HCT116 (cell line): ENCODE data around the gene SMAD7. TPM values are rescaled to one million over a fixed set of nuclear protein-coding genes. Genes with fewer than 3 reads are reported as not detected.

Experiments
- ATAC-seq: fragments of 200-7000 bp; cut with Tn5 transposase; 2 replicates; pipeline ENCODE4 v1.9.1; 2020; ENCODE audit warnings: mild to moderate bottlenecking, moderate library complexity
- BruUV-seq: library from RNA; stranded (reverse); fragments of 400-500 nt; replicated peaks from 2 replicates; lab custom pipeline; 2021; lab: Mats Ljungman, UMichigan
- CTCF ChIA-PET: fragments of 300-600 bp; sonication (Branson Sonifier 250); formaldehyde crosslinking; loops from one replicate; lab custom pipeline; 2021; ENCODE audit warnings: antibody characterized with exemption; lab: Charles Lee
- POLR2A ChIA-PET: fragments of 300-600, 350-600 bp; sonication (Branson Sonifier 250); formaldehyde crosslinking; loops from one replicate; lab custom pipeline; 2021; ENCODE audit warnings: antibody characterized with exemption; lab: Charles Lee
- RAD21 ChIA-PET, 2 experiments: fragments of 300-600 bp; sonication (Branson Sonifier 250); formaldehyde crosslinking; loops; one replicate each; lab custom pipeline; 2023; ENCODE audit warnings: low total read pairs in 2 of 2; ENCODE audit not compliant: uncharacterized antibody in 2 of 2, unreplicated experiment in 2 of 2, low non-redundant PET in 1 of 2; lab: Charles Lee
- DNase-seq: peaks from one replicate; pipeline ENCODE4 v3.0.0-alpha.2; 2010; ENCODE audit warnings: low read depth, low spot score
- H2AFZ ChIP-seq: fragments of 200-600 bp; shearing (Covaris generic), sonication (generic); 2 replicates; pipeline ENCODE4 v1.6.1; 2017; ENCODE audit warnings: low read depth, mixed run types, mixed read lengths, antibody characterized with exemption, low read length; ENCODE audit not compliant: poor library complexity, severe bottlenecking
- H3K27ac ChIP-seq: 2 replicates; pipeline ENCODE4 v1.5.1; 2012; ENCODE audit warnings: low read depth, low read length
- H3K27me3 ChIP-seq: fragments of 200-600 bp; sonication (generic); 2 replicates; pipeline ENCODE4 v1.6.1; 2016; ENCODE audit warnings: mixed run types, low read length, mixed read lengths; ENCODE audit not compliant: insufficient read depth
- H3K36me3 ChIP-seq, 2 experiments: fragments of 200-500 bp in 1 of 2; fragments of 200-600 bp in 1 of 2; sonication (Bioruptor generic) in 1 of 2; sonication (generic) in 1 of 2; 2 replicates each; pipeline versions ENCODE4 v1.5.1 to v1.6.1; 2014 to 2016; ENCODE audit warnings: low read length in 2 of 2, inconsistent platforms in 1 of 2, mixed read lengths in 1 of 2, mixed run types in 1 of 2; ENCODE audit not compliant: insufficient read depth in 2 of 2, control insufficient read depth in 1 of 2
- H3K4me1 ChIP-seq, 2 experiments: fragments of 200-600 bp in 1 of 2; sonication (generic) in 1 of 2; 2 replicates each; pipeline versions ENCODE4 v1.5.1 to v1.6.1; 2012 to 2017; ENCODE audit warnings: low read length in 2 of 2, inconsistent platforms in 1 of 2, mild to moderate bottlenecking in 1 of 2, mixed read lengths in 1 of 2, mixed run types in 1 of 2, moderate library complexity in 1 of 2; ENCODE audit not compliant: insufficient read depth in 2 of 2, control insufficient read depth in 1 of 2
- H3K4me2 ChIP-seq: fragments of 200-600 bp; sonication (generic); 2 replicates; pipeline ENCODE4 v1.6.1; 2017; ENCODE audit warnings: mixed run types, low read length, mixed read lengths
- H3K4me3 ChIP-seq, 2 experiments: fragments of 200-600 bp in 1 of 2; sonication (generic) in 1 of 2; replicated peaks in 1 of 2; 2 replicates each; pipeline ENCODE4 v1.5.1; 2011 to 2016; ENCODE audit warnings: low read length in 2 of 2, control low read depth in 1 of 2, low read depth in 1 of 2, mild to moderate bottlenecking in 1 of 2, mixed read lengths in 1 of 2, mixed run types in 1 of 2
- H3K79me2 ChIP-seq: fragments of 200-600 bp; sonication (generic); 2 replicates; pipeline ENCODE4 v1.6.1; 2017; ENCODE audit warnings: mild to moderate bottlenecking, mixed run types, low read length, moderate library complexity, mixed read lengths; ENCODE audit not compliant: insufficient read depth
- H3K9ac ChIP-seq: fragments of 200-600 bp; sonication (generic); 2 replicates; pipeline ENCODE4 v1.6.1; 2016; ENCODE audit warnings: low read length, mixed read lengths
- H3K9me2 ChIP-seq: fragments of 200-600 bp; sonication (generic), shearing (Covaris generic); 2 replicates; pipeline ENCODE4 v1.6.1; 2017; ENCODE audit warnings: mixed run types, mild to moderate bottlenecking, moderate library complexity; ENCODE audit not compliant: insufficient read depth
- H3K9me3 ChIP-seq, 2 experiments: fragments of 200-500 bp in 1 of 2; fragments of 200-600 bp in 1 of 2; sonication (Bioruptor generic) in 1 of 2; sonication (generic) in 1 of 2; 2 replicates each; pipeline ENCODE4 v1.6.1; 2014 to 2017; ENCODE audit warnings: low read length in 2 of 2, mixed read lengths in 2 of 2, inconsistent platforms in 1 of 2, low read depth in 1 of 2, mild to moderate bottlenecking in 1 of 2, mixed run types in 1 of 2, moderate library complexity in 1 of 2; ENCODE audit not compliant: control insufficient read depth in 1 of 2, insufficient read depth in 1 of 2
- H4K20me1 ChIP-seq: fragments of 200-600 bp; sonication (generic), shearing (Covaris generic); 2 replicates; pipeline ENCODE4 v1.6.1; 2017; ENCODE audit warnings: mixed run types, mild to moderate bottlenecking, moderate library complexity; ENCODE audit not compliant: insufficient read depth
- CBX3 ChIP-seq: IDR thresholded peaks from 2 replicates; pipeline ENCODE4 v1.6.1; 2012; ENCODE audit warnings: low read depth
- CEBPB ChIP-seq: IDR thresholded peaks from 2 replicates; pipeline ENCODE4 v1.6.1; 2012; ENCODE audit warnings: low read depth
- JUND ChIP-seq: IDR thresholded peaks from 2 replicates; pipeline ENCODE4 v1.6.1; 2012
- POLR2AphosphoS5 ChIP-seq: IDR thresholded peaks from 2 replicates; pipeline ENCODE4 v1.6.1; 2011; ENCODE audit warnings: mild to moderate bottlenecking, low read depth, low read length, moderate library complexity
- RAD21 ChIP-seq: IDR thresholded peaks from 2 replicates; pipeline ENCODE4 v1.6.1; 2012; ENCODE audit warnings: low read depth, mild to moderate bottlenecking
- YY1 ChIP-seq: IDR thresholded peaks from 2 replicates; pipeline ENCODE4 v1.6.1; 2011; ENCODE audit warnings: low read length, low read depth, moderate library complexity, mild to moderate bottlenecking; ENCODE audit not compliant: insufficient replicate concordance; ENCODE audit errors: extremely low read depth
- ZFX ChIP-seq: fragments of 450-650 bp; IDR thresholded peaks from 2 replicates; pipeline ENCODE4 v1.6.1; 2017
- intact Hi-C: fragments of 100-400 bp; cut with micrococcal nuclease; formaldehyde crosslinking; loops from 2 replicates; pipeline ENCODE4 v1.10.0; 2022
- total RNA-seq: library from RNA; stranded (reverse); gene quantifications from one replicate; pipeline ENCODE4 v1.2.1, GENCODE V29; 2021; ENCODE audit not compliant: unreplicated experiment
- TF ChIP-seq, protein P1 (sequence below): IDR thresholded peaks from 2 replicates; pipeline ENCODE4 v1.6.1; 2012; ENCODE audit warnings: low read depth

The SMAD7 gene
- total RNA-seq, 1 experiment from 2014 or later = 7.2 TPM

DNA sequence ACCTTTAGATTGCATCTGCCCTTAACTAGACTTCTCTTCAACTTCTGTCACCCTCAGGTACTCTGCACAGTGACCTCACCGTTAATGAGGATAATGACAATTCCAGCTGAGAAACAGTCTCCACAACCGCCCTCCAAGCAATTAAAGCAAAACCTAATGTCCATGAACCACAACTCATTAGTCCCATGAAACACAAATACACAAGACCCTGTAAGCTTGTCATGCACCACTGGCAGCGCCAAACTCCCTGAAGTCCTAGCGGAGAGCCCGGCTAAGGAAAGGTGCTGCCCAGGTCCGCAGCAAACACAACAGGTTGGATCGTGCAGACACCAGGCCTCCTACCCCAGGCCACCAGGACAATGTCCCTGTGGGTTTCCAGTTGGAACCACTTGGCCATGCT is 7.4 kb downstream of the SMAD7 start:
- Histone ChIP-seq H3K9me2 (no peaks in the 10 kb centered on the region), H3K9me3 (no peaks in the 10 kb centered on the region), H3K4me2 (peak overlapping the region; percentile 66), H2AFZ (no peak overlapping the region), H3K9ac (peak overlapping the region; percentile 12; the same call in 1 of the 2 replicates), H3K79me2 (peaks cover 17% of the 10 kb centered on the region), H3K27me3 (peaks cover 37% of the 10 kb centered on the region; the same call in 1 of the 2 replicates), H3K4me3 (peak overlapping the region in 1 of 2 experiments; percentile 27; a peak in 2 of 4 replicates), H3K36me3 (no peaks in the 10 kb centered on the region), H4K20me1 (peaks cover 3% of the 10 kb centered on the region; the same call in 1 of the 2 replicates), H3K27ac (peak overlapping the region; percentile 25; the same call in 1 of the 2 replicates), H3K4me1 (peaks cover 87 to 98% of the 10 kb centered on the region in 2 experiments)
- no TSS peak for BruUV-seq
- ChIA-PET CTCF (no interaction called here), POLR2A (no interaction called here), RAD21 (no interaction called here)
- no peak for DNase-seq
- no peak for ATAC-seq
- intact Hi-C loops = loop anchor here (5.0 to 10.0 kb wide), 4 partner anchors 54 to 269 kb away; no protein-coding TSS in a partner anchor
- TF ChIP-seq YY1 (no peak), RAD21 (no peak), CBX3 (no peak), POLR2AphosphoS5 (no peak), ZFX (no peak), CEBPB (no peak), JUND (no peak)
- TF ChIP-seq, protein P1, sequence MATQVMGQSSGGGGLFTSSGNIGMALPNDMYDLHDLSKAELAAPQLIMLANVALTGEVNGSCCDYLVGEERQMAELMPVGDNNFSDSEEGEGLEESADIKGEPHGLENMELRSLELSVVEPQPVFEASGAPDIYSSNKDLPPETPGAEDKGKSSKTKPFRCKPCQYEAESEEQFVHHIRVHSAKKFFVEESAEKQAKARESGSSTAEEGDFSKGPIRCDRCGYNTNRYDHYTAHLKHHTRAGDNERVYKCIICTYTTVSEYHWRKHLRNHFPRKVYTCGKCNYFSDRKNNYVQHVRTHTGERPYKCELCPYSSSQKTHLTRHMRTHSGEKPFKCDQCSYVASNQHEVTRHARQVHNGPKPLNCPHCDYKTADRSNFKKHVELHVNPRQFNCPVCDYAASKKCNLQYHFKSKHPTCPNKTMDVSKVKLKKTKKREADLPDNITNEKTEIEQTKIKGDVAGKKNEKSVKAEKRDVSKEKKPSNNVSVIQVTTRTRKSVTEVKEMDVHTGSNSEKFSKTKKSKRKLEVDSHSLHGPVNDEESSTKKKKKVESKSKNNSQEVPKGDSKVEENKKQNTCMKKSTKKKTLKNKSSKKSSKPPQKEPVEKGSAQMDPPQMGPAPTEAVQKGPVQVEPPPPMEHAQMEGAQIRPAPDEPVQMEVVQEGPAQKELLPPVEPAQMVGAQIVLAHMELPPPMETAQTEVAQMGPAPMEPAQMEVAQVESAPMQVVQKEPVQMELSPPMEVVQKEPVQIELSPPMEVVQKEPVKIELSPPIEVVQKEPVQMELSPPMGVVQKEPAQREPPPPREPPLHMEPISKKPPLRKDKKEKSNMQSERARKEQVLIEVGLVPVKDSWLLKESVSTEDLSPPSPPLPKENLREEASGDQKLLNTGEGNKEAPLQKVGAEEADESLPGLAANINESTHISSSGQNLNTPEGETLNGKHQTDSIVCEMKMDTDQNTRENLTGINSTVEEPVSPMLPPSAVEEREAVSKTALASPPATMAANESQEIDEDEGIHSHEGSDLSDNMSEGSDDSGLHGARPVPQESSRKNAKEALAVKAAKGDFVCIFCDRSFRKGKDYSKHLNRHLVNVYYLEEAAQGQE = no peak
